HFF-Myc (cell line): ENCODE results near the gene NUDC.
"Not testable (repeated sequence)": the region's sequence is repeated elsewhere in the genome, so short reads cannot be mapped to it uniquely, and the experiment has no call there.

Experiments used
- DNase-seq: peaks from one replicate; pipeline ENCODE4 v3.0.0-alpha.2; 2011; ENCODE audit warnings: low read depth; ENCODE audit errors: extremely low read depth
- H3K4me3 ChIP-seq: replicated peaks from 2 replicates; pipeline ENCODE4 v1.5.1; 2011; ENCODE audit warnings: low read depth, mild to moderate bottlenecking, control low read depth, low read length
- CTCF ChIP-seq: IDR thresholded peaks from 2 replicates; pipeline ENCODE4 v1.5.1; 2012; ENCODE audit warnings: mild to moderate bottlenecking, low read depth, low read length, control low read depth; ENCODE audit errors: missing control alignments

Gene NUDC

GRCh38 chr1:26945138-26945537 lies 23.6 kb downstream of the NUDC start:
- no peak for TF ChIP-seq CTCF
- no peak for DNase-seq
- no peak overlapping the region for H3K4me3 ChIP-seq

GRCh38 chr1:26945728-26946127 lies 24.2 kb downstream of the NUDC start:
- no peak for TF ChIP-seq CTCF
- no peak for DNase-seq
- no peak overlapping the region for H3K4me3 ChIP-seq

- TF ChIP-seq CTCF: no peak
- DNase-seq: no peak
- H3K4me3 ChIP-seq: no peak overlapping the region
These were observed 24.7 kb downstream of the NUDC start for GRCh38 chr1:26946270-26946669.

- DNase-seq, H3K4me3 ChIP-seq: not testable (repeated sequence)
These were observed 27.1 kb downstream of the NUDC start for GRCh38 chr1:26948725-26949057.

- H3K4me3 ChIP-seq: no peak overlapping the region
- no peak for TF ChIP-seq CTCF
- no peak for DNase-seq
These were observed 27.9 kb downstream of the NUDC start for GRCh38 chr1:26949266-26949925.

GRCh38 chr1:26949926-26950319 lies 28.4 kb downstream of the NUDC start:
- no peak for DNase-seq
- no peak overlapping the region for H3K4me3 ChIP-seq
- TF ChIP-seq CTCF: no peak

GRCh38 chr1:26950602-26951001 lies 29.1 kb downstream of the NUDC start:
- no peak overlapping the region for H3K4me3 ChIP-seq
- no peak for DNase-seq
- TF ChIP-seq CTCF: no peak

- DNase-seq: no peak
- no peak for TF ChIP-seq CTCF
- no peak overlapping the region for H3K4me3 ChIP-seq
These were observed 29.7 kb downstream of the NUDC start for GRCh38 chr1:26951216-26951615.
